Panc1 (cell line): Measurements from ENCODE around the gene TTR.

Source experiments
- CTCF ChIP-seq: fragments of 450-650 bp; IDR thresholded peaks from 2 replicates; pipeline ENCODE4 v1.5.1; 2017; ENCODE audit warnings: mild to moderate bottlenecking
- POLR2AphosphoS5 ChIP-seq: IDR thresholded peaks from 2 replicates; pipeline ENCODE4 v1.6.1; 2012; ENCODE audit warnings: mild to moderate bottlenecking, low read depth, low read length, moderate library complexity
- REST ChIP-seq, 2 experiments: IDR thresholded peaks; 2 replicates each; pipeline ENCODE4 v1.6.1; 2011 to 2012; ENCODE audit warnings: low read depth in 2 of 2, control low read depth in 1 of 2, low read length in 1 of 2, mild to moderate bottlenecking in 1 of 2, moderate library complexity in 1 of 2; ENCODE audit not compliant: insufficient read depth in 1 of 2
- TCF7L2 ChIP-seq: IDR thresholded peaks from 2 replicates; pipeline ENCODE4 v1.6.1; 2011; ENCODE audit warnings: mild to moderate bottlenecking, low read depth, low read length, inconsistent platforms

DNA sequence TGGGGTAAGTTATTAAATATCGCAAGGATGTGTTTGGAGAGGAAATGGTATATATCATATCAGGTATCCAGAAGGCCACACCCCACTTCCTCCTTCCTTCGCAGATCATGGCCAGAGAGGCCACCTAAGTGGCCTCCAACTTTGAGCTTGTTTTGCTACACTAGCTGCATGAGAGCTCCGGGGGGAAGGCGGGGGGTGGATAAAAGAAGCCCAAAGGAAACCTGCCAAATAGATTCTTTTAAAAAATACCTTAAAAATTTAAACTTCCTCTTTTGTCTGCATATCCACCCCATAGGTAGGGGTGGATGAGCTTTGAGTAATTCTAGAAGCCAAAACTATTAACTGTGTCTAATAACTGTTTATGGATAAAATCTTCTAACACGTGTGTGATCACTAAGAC lies 5.7 kb upstream of the TTR start:
- TF ChIP-seq CTCF (no peak), REST (IDR thresholded peaks at IDR 0.05; ENCODE audit: insufficient read depth in 1 of 2, low read depth in 2 of 2, low read length in 1 of 2) (no peak), POLR2AphosphoS5 (no peak), TCF7L2 (no peak)
